22Rv1 (cell line): ENCODE measurements around the gene PARP12.

ENCODE experiments used
- CTCF ChIP-seq: fragments of 450-650 bp; IDR thresholded peaks from 2 replicates; pipeline ENCODE4 v1.5.1; 2017; ENCODE audit warnings: mild to moderate bottlenecking
- ZFX ChIP-seq: fragments of 450-650 bp; IDR thresholded peaks from 2 replicates; pipeline ENCODE4 v1.6.1; 2017; ENCODE audit warnings: antibody characterized with exemption, borderline replicate concordance

GRCh38 chr7:140026935-140027334 is 35.8 kb downstream of the PARP12 start:
- TF ChIP-seq CTCF (no peak), ZFX (no peak)
